NCI-H2227 (cell line): ENCODE data around the gene CSRP3.

Source experiments
- DNase-seq: peaks from one replicate; lab custom pipeline; 2025; ENCODE audit not compliant: unreplicated experiment; lab: John Stamatoyannopoulos, UW

CSRP3 gene

GRCh38 chr11:19134004-19134403 lies 67.8 kb downstream of the CSRP3 start:
- DNase-seq: no peak
